NCI-H69 (cell line): ENCODE data around the gene ZNF689.
"Not testable (repeated sequence)": the region's sequence is repeated elsewhere in the genome, so short reads cannot be mapped to it uniquely, and the experiment has no call there.

ENCODE experiments used
- DNase-seq: peaks from one replicate; lab custom pipeline; 2025; lab: John Stamatoyannopoulos, UW

Gene ZNF689

GRCh38 chr16:30636599-30636998 lies 26.4 kb upstream of the ZNF689 start:
- DNase-seq: no peak

- no peak for DNase-seq
Observed at GRCh38 chr16:30633526-30633925, 23.3 kb upstream of the ZNF689 start.

GRCh38 chr16:30632454-30632853 lies 22.3 kb upstream of the ZNF689 start:
- not testable (repeated sequence) for DNase-seq

GRCh38 chr16:30628628-30629540 lies 18.7 kb upstream of the ZNF689 start:
- DNase-seq: peak; percentile 85

GRCh38 chr16:30626236-30626635 lies 16.0 kb upstream of the ZNF689 start:
- DNase-seq: no peak

- no peak for DNase-seq
Observed at GRCh38 chr16:30623536-30624283, 13.5 kb upstream of the ZNF689 start.

- DNase-seq: no peak
Observed at GRCh38 chr16:30622455-30623032, 12.4 kb upstream of the ZNF689 start.

- no peak for DNase-seq
Observed at GRCh38 chr16:30621765-30622164, 11.6 kb upstream of the ZNF689 start.

- DNase-seq: no peak
Observed at GRCh38 chr16:30620169-30620568, 10.0 kb upstream of the ZNF689 start.

- no peak for DNase-seq
Observed at GRCh38 chr16:30619638-30620037, 9.4 kb upstream of the ZNF689 start.

GRCh38 chr16:30619202-30619601 lies 9.0 kb upstream of the ZNF689 start:
- no peak for DNase-seq

GRCh38 chr16:30615358-30616091 lies 5.3 kb upstream of the ZNF689 start:
- DNase-seq: peak; percentile 64

- peak; percentile 75 for DNase-seq
Observed at GRCh38 chr16:30609002-30609925, 925 bp downstream of the ZNF689 start.

- no peak for DNase-seq
Observed at GRCh38 chr16:30606004-30606403, 4.2 kb downstream of the ZNF689 start.

- DNase-seq: no peak
Observed at GRCh38 chr16:30605158-30605557, 5.0 kb downstream of the ZNF689 start.

GRCh38 chr16:30604316-30604947 lies 5.8 kb downstream of the ZNF689 start:
- DNase-seq: no peak

- DNase-seq: no peak
Observed at GRCh38 chr16:30603945-30604315, 6.3 kb downstream of the ZNF689 start.

GRCh38 chr16:30602616-30603277 lies 7.4 kb downstream of the ZNF689 start:
- no peak for DNase-seq

GRCh38 chr16:30601966-30602365 lies 8.2 kb downstream of the ZNF689 start:
- no peak for DNase-seq

GRCh38 chr16:30600929-30601328 lies 9.3 kb downstream of the ZNF689 start:
- DNase-seq: no peak
